ENCODE data around the gene TUBB. TPM values are rescaled to one million over a fixed set of nuclear protein-coding genes. Genes with fewer than 3 reads are reported as not detected.

Gene TUBB
- total and polyA plus RNA-seq, 2 of the 8 experiments (the other 6 are each of a cell fraction or from before 2014, with no cell fraction given) = 1,880 to 3,022 TPM

GRCh38 chr6:30676660-30677285 is 43.4 kb upstream of the TUBB start:
- DNase-seq (ENCODE audit: low read depth in 1 of 2, low spot score in 2 of 2) (no peak), FAIRE-seq (no peak)
- Histone ChIP-seq H4K91ac (replicated peaks; ENCODE audit: insufficient read length, low read length) (no peak overlapping the region), H2BK12ac (ENCODE audit: low read depth, low read length) (no peak overlapping the region), H3K27me3 (replicated peaks in 1 of 4; ENCODE audit: control insufficient read depth in 3 of 4, extremely low read depth in 1 of 4, insufficient read depth in 3 of 4, low read length in 3 of 4) (no peaks in the 10 kb centered on the region), H2BK20ac (ENCODE audit: low read length) (no peak overlapping the region), H3K9ac (replicated peaks in 1 of 4; ENCODE audit: extremely low read depth in 1 of 4, low read depth in 3 of 4, low read length in 3 of 4) (no peak overlapping the region), H4K5ac (ENCODE audit: insufficient read length, low read depth, low read length) (no peak overlapping the region), H2AK5ac (ENCODE audit: low read depth, low read length) (no peak overlapping the region), H3K14ac (ENCODE audit: insufficient read length) (no peak overlapping the region), H3K79me1 (ENCODE audit: low read depth, low read length) (no peaks in the 10 kb centered on the region; the same call in 1 of the 2 replicates), H3K79me2 (ENCODE audit: control insufficient read depth in 1 of 2, insufficient read depth in 2 of 2, low read length in 2 of 2) (peaks cover 0 to 7% of the 10 kb centered on the region in 2 experiments; a peak in 2 of 4 replicates), H4K8ac (ENCODE audit: extremely low read depth, insufficient read depth, low read length) (no peak overlapping the region), H3K4me1 (replicated peaks in 1 of 4; ENCODE audit: control insufficient read depth in 3 of 4, insufficient read depth in 4 of 4, low read length in 3 of 4) (no peaks in the 10 kb centered on the region; a peak in 1 of 7 replicates), H3K36me3 (ENCODE audit: control insufficient read depth in 2 of 4, insufficient read depth in 4 of 4, low read length in 3 of 4) (no peaks in the 10 kb centered on the region; a peak in 2 of 8 replicates), H3K23ac (ENCODE audit: insufficient read length) (no peak overlapping the region), H3K4me2 (ENCODE audit: insufficient read depth in 1 of 2, low read depth in 2 of 2, low read length in 2 of 2) (no peak overlapping the region), H3K18ac (ENCODE audit: extremely low read depth, low read length) (no peak overlapping the region), H3K23me2 (ENCODE audit: low read depth, low read length) (peaks cover 6% of the 10 kb centered on the region), H3K56ac (replicated peaks; ENCODE audit: insufficient read length, low read depth, low read length) (no peak overlapping the region), H3K4ac (replicated peaks; ENCODE audit: insufficient read length, low read depth, low read length) (no peak overlapping the region), H3K9me3 (ENCODE audit: insufficient read depth in 2 of 2, low read depth in 1 of 2, low read length in 1 of 2) (no peaks in the 10 kb centered on the region), H3K27ac (ENCODE audit: low read depth, low read length) (no peak overlapping the region), H4K20me1 (replicated peaks in 1 of 2; ENCODE audit: control insufficient read depth in 1 of 2, insufficient read depth in 2 of 2, low read length in 2 of 2) (peaks cover 0 to 8% of the 10 kb centered on the region in 2 experiments), H2BK15ac (ENCODE audit: low read length) (no peak overlapping the region), H2AFZ (ENCODE audit: low read length) (no peak overlapping the region), H2BK5ac (ENCODE audit: low read depth, low read length) (no peak overlapping the region), H2BK120ac (replicated peaks; ENCODE audit: low read depth, low read length) (no peak overlapping the region), H3K4me3 (ENCODE audit: extremely low read depth in 1 of 4, insufficient read depth in 2 of 4, low read depth in 3 of 4, low read length in 4 of 4) (no peak overlapping the region)
- 93% methylated on average over 10 of the region's 10 CpGs; no CpG with 5 or more reads in 1 of the 2 experiments for WGBS, 2 experiments (ENCODE audit: extremely low coverage in 1 of 2, insufficient coverage in 1 of 2, insufficient read length in 1 of 2, insufficient replicate concordance in 2 of 2, low coverage in 1 of 2, low lambda C conversion rate in 2 of 2, missing lambda C conversion rate in 1 of 2)
- TF ChIP-seq POLR2A (IDR thresholded peaks at IDR 0.05; ENCODE audit: control extremely low read depth in 1 of 2, low read depth in 2 of 2, low read length in 2 of 2) = no peak
- no peak for TF ChIP-seq ZNF274 (IDR thresholded peaks at IDR 0.05; ENCODE audit: borderline replicate concordance, extremely low read depth, low read length)
- TF ChIP-seq SUZ12 (IDR thresholded peaks at IDR 0.05; ENCODE audit: low read length) = no peak
- no peak for TF ChIP-seq RFX5 (IDR thresholded peaks at IDR 0.05; ENCODE audit: borderline replicate concordance, low read depth, low read length)
- TF ChIP-seq POU5F1 (IDR thresholded peaks at IDR 0.05; ENCODE audit: low read depth, low read length) = no peak
- TF ChIP-seq HDAC2 (IDR thresholded peaks at IDR 0.05; ENCODE audit: borderline replicate concordance in 1 of 2, low read depth in 2 of 2, low read length in 2 of 2) = no peak
- TF ChIP-seq SIN3A (conservative IDR thresholded peaks at IDR 0.05 in 1 of 2, IDR thresholded peaks at IDR 0.05 in 1 of 2; ENCODE audit: low read depth in 1 of 2, low read length in 2 of 2) = no peak
- no peak for TF ChIP-seq CBX5 (IDR thresholded peaks at IDR 0.05; ENCODE audit: low read depth, low read length)
- no peak for TF ChIP-seq TCF12 (IDR thresholded peaks at IDR 0.05; ENCODE audit: low read depth, low read length)
- no peak for TF ChIP-seq TAF1 (IDR thresholded peaks at IDR 0.05; ENCODE audit: low read depth, low read length)
- ChIA-PET CTCF (ENCODE audit: partially characterized antibody) (interaction anchor here (1.2 to 11.0 kb wide), 3 partner anchors 46 to 144 kb away, joined by 3 to 147 read pairs (median 5); no protein-coding TSS in a partner anchor), POLR2A (ENCODE audit: partially characterized antibody) (interaction anchor here (1.7 to 18.7 kb wide), 2 partner anchors 11 to 48 kb away, joined by 4 to 388 read pairs; partner anchors contain the start of genes MDC1 and TUBB)
